K562 (cell line): Measurements from ENCODE around the gene SYMPK. TPM values are rescaled to one million over a fixed set of nuclear protein-coding genes. Genes with fewer than 3 reads are reported as not detected.

Source experiments
- AFF1 ChIP-seq, 2 experiments: fragments of 450-650 bp; IDR thresholded peaks; 2 replicates each; pipeline ENCODE4 v1.6.1; 2018; ENCODE audit warnings: mild to moderate bottlenecking in 2 of 2, low read depth in 1 of 2; ENCODE audit not compliant: partially characterized antibody in 2 of 2
- MAFF ChIP-seq: IDR thresholded peaks from 2 replicates; pipeline ENCODE4 v1.6.1; 2012; ENCODE audit warnings: low read length, improper control_type of control experiment
- NFE2L1 ChIP-seq: fragments of 450-650 bp; IDR thresholded peaks from 2 replicates; pipeline ENCODE4 v1.6.1; 2016; ENCODE audit warnings: missing genetic modification characterization, low read depth, mild to moderate bottlenecking, missing compliant biosample characterization, moderate library complexity, borderline replicate concordance
- NR3C1 ChIP-seq: sonication (generic); formaldehyde crosslinking; IDR thresholded peaks from 2 replicates; pipeline ENCODE4 v1.8.1; 2022; ENCODE audit warnings: missing genetic modification reagents
- PHF20 ChIP-seq: fragments of 450-650 bp; IDR thresholded peaks from 2 replicates; pipeline ENCODE4 v1.6.1; 2018; ENCODE audit not compliant: partially characterized antibody
- RBFOX2 ChIP-seq: fragments of 200-400 bp; formaldehyde crosslinking; IDR thresholded peaks from 2 replicates; pipeline ENCODE4 v1.6.1; 2017; ENCODE audit warnings: low read depth, mild to moderate bottlenecking, low read length, moderate library complexity
- SIX5 ChIP-seq, 2 experiments: IDR thresholded peaks; 2 replicates each; pipeline ENCODE4 v1.6.1; 2011; ENCODE audit warnings: low read length in 2 of 2, borderline replicate concordance in 1 of 2, low read depth in 1 of 2, mild to moderate bottlenecking in 1 of 2, moderate library complexity in 1 of 2; ENCODE audit not compliant: insufficient read depth in 1 of 2
- STAT6 ChIP-seq: sonication (generic); formaldehyde crosslinking; IDR thresholded peaks from 2 replicates; pipeline ENCODE4 v1.8.1; 2023; ENCODE audit warnings: mild to moderate bottlenecking, missing genetic modification reagents
- ZNF12 ChIP-seq: sonication (generic); formaldehyde crosslinking; IDR thresholded peaks from 2 replicates; pipeline ENCODE4 v1.4.0; 2020; ENCODE audit warnings: mild to moderate bottlenecking, missing genetic modification reagents
- ZNF143 ChIP-seq: sonication (generic); formaldehyde crosslinking; IDR thresholded peaks from 2 replicates; pipeline ENCODE4 v1.9.0; 2022; ENCODE audit warnings: mild to moderate bottlenecking, missing genetic modification reagents
- polyA plus RNA-seq, 8 experiments: library from polyadenylated mRNA; depleted of rRNA in 4 of 8; stranded (reverse) in 5 of 8; unstranded in 3 of 8; fragments of >200 nt; fragmentation: Nextera tagmentation in 2 of 8; fragmentation: Illumina TruSeq in 1 of 8; extraction: Ambion mirVana in 2 of 8; extraction: Trizol in 1 of 8; gene quantifications; 2 replicates each; pipeline versions ENCODE4 v1.2.1 to v1.2.3, GENCODE V29; 2011 to 2014; ENCODE audit warnings: inconsistent platforms in 1 of 8, missing spikeins in 1 of 8
- total RNA-seq, 7 experiments: library from RNA; depleted of rRNA in 6 of 7; stranded (reverse); fragments of >200 nt in 6 of 7; fragmentation: Illumina TruSeq in 2 of 7; extraction: Trizol in 2 of 7; gene quantifications; 2 replicates each; pipeline versions ENCODE4 v1.2.1 to v1.2.3, GENCODE V29; 2011 to 2021; ENCODE audit warnings: low replicate concordance in 1 of 7
- TF ChIP-seq, protein P1 (sequence below): fragments of 450-650 bp; IDR thresholded peaks from 2 replicates; pipeline ENCODE4 v1.6.1; 2017; ENCODE audit warnings: antibody characterized with exemption, mild to moderate bottlenecking
- TF ChIP-seq, protein P2 (sequence below): IDR thresholded peaks from 2 replicates; pipeline ENCODE4 v1.6.1; 2011; ENCODE audit not compliant: insufficient read length; ENCODE audit errors: extremely low read depth

The SYMPK gene
- total and polyA plus RNA-seq, 9 of the 15 experiments (the other 6 are each of a cell fraction or from before 2014, with no cell fraction given) = 0.73 to 95.5 (median 58.4) TPM

DNA sequence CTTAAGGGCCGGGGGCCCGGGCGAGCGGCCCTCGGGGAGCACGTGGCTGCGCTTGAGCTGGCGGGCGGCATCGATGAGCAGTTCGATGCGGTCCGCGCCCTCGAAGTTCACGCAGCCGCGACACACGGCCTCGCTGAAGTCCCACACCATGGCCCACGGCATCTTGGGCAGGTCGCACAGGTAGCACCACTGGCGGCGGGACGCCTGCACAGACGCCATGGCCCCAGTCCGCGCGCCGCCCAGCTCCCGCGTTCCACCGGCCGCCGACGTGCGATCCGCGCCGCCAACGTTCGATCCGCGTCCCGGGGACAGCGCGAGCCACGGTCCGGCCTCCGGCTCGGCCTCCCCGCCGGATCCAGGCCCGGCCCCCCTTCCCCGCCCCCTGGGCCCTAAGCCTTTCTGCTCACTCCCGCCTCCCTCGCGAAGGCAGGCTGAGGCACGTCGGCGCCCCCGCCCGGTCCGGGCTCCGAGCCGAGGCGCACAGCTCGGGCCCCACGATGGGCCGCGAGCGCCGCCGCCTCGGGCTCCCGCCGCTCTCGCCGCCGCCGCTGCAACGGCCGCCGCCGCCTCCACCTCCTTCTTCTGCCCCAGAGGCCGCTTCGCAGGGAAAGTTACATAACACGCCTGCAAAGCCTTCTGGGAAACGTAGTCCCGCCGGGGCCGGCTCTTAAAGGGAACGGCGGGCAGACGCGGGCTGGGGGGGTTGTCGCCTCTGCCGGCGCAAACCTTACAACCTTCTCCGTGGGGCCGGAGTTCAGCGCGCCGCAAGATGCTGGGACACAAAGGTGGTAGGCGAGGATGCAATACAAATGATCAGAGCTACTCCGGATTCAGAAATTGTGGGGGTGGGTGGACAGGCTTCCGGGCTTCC lies 22.8 kb upstream of the SYMPK start, which contains the start of gene IRF2BP1 (continued):
- 0 out of 2 replicates have a peak, but pooled peaks have one; percentile 9 for TF ChIP-seq STAT6 (CRISPR knock-in tag)
- TF ChIP-seq PHF20 = peak; percentile 14
- peak in 1 of 2 experiments; percentile 93 for TF ChIP-seq AFF1 (IDR thresholded peaks at IDR 0.05; ENCODE audit: low read depth in 1 of 2, partially characterized antibody in 2 of 2)
- TF ChIP-seq, protein P1, sequence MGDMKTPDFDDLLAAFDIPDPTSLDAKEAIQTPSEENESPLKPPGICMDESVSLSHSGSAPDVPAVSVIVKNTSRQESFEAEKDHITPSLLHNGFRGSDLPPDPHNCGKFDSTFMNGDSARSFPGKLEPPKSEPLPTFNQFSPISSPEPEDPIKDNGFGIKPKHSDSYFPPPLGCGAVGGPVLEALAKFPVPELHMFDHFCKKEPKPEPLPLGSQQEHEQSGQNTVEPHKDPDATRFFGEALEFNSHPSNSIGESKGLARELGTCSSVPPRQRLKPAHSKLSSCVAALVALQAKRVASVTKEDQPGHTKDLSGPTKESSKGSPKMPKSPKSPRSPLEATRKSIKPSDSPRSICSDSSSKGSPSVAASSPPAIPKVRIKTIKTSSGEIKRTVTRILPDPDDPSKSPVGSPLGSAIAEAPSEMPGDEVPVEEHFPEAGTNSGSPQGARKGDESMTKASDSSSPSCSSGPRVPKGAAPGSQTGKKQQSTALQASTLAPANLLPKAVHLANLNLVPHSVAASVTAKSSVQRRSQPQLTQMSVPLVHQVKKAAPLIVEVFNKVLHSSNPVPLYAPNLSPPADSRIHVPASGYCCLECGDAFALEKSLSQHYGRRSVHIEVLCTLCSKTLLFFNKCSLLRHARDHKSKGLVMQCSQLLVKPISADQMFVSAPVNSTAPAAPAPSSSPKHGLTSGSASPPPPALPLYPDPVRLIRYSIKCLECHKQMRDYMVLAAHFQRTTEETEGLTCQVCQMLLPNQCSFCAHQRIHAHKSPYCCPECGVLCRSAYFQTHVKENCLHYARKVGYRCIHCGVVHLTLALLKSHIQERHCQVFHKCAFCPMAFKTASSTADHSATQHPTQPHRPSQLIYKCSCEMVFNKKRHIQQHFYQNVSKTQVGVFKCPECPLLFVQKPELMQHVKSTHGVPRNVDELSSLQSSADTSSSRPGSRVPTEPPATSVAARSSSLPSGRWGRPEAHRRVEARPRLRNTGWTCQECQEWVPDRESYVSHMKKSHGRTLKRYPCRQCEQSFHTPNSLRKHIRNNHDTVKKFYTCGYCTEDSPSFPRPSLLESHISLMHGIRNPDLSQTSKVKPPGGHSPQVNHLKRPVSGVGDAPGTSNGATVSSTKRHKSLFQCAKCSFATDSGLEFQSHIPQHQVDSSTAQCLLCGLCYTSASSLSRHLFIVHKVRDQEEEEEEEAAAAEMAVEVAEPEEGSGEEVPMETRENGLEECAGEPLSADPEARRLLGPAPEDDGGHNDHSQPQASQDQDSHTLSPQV = peak; percentile 85
- TF ChIP-seq SIX5 (IDR thresholded peaks at IDR 0.05; ENCODE audit: borderline replicate concordance in 1 of 2, insufficient read depth in 1 of 2, low read depth in 1 of 2, low read length in 2 of 2) = peak; percentile 69 to 84
- TF ChIP-seq, protein P2, sequence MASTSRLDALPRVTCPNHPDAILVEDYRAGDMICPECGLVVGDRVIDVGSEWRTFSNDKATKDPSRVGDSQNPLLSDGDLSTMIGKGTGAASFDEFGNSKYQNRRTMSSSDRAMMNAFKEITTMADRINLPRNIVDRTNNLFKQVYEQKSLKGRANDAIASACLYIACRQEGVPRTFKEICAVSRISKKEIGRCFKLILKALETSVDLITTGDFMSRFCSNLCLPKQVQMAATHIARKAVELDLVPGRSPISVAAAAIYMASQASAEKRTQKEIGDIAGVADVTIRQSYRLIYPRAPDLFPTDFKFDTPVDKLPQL = no peak
- TF ChIP-seq RBFOX2 = peak; percentile 61
- no peak for TF ChIP-seq NFE2L1
- TF ChIP-seq ZNF143 (CRISPR knock-in tag) = peak; percentile 84
- peak; percentile 26 for TF ChIP-seq NR3C1 (CRISPR knock-in tag)
- no peak for TF ChIP-seq MAFF
- TF ChIP-seq ZNF12 (CRISPR knock-in tag) = no peak
